Panc1 (cell line): ENCODE data around the gene SDK2.

Experiments used
- CTCF ChIP-seq: fragments of 450-650 bp; IDR thresholded peaks from 2 replicates; pipeline ENCODE4 v1.5.1; 2017; ENCODE audit warnings: mild to moderate bottlenecking
- POLR2AphosphoS5 ChIP-seq: IDR thresholded peaks from 2 replicates; pipeline ENCODE4 v1.6.1; 2012; ENCODE audit warnings: mild to moderate bottlenecking, low read depth, low read length, moderate library complexity
- SIN3A ChIP-seq: IDR thresholded peaks from 2 replicates; pipeline ENCODE4 v1.6.1; 2012; ENCODE audit warnings: low read depth, mild to moderate bottlenecking, low read length, moderate library complexity, borderline replicate concordance; ENCODE audit not compliant: insufficient read depth

- TF ChIP-seq CTCF (no peak), SIN3A (no peak), POLR2AphosphoS5 (no peak)
Measured at GRCh38 chr17:73318427-73318813, 325.8 kb downstream of the SDK2 start.
